Activated naive CD8-positive, alpha-beta T cell treated with anti-CD3 and anti-CD28 coated beads, Interleukin-2, amount 50 U/mL, for 16 hours (primary cell): ENCODE data around the gene GIMAP6.
"Not testable (repeated sequence)": the region's sequence is repeated elsewhere in the genome, so short reads cannot be mapped to it uniquely, and the experiment has no call there.

Source experiments
- DNase-seq: peaks from one replicate; pipeline ENCODE4 v3.0.0-alpha.2; 2020; ENCODE audit warnings: low read depth, low spot score

Gene GIMAP6

GRCh38 chr7:150631866-150632864 is at the start of gene GIMAP6:
TSS of gene GIMAP6 (minus strand) at chr7:150632385. CDS start at chr7:150630142, 2,243 bp downstream.
- DNase-seq, result peak; percentile 12

- DNase-seq, result not testable (repeated sequence)
These were observed 48.2 kb upstream of the GIMAP6 start for GRCh38 chr7:150680364-150680763.

- not testable (repeated sequence) for DNase-seq
These were observed 46.4 kb upstream of the GIMAP6 start for GRCh38 chr7:150678601-150679000.

- DNase-seq, result not testable (repeated sequence)
These were observed 44.7 kb upstream of the GIMAP6 start for GRCh38 chr7:150676854-150677253.

- not testable (repeated sequence) for DNase-seq
These were observed 44.1 kb upstream of the GIMAP6 start for GRCh38 chr7:150676276-150676675.

GRCh38 chr7:150675714-150676113 is 43.5 kb upstream of the GIMAP6 start:
- no peak for DNase-seq

- DNase-seq, result not testable (repeated sequence)
These were observed 39.8 kb upstream of the GIMAP6 start for GRCh38 chr7:150671798-150672585.

GRCh38 chr7:150668977-150669376 is 36.8 kb upstream of the GIMAP6 start:
- no peak for DNase-seq

GRCh38 chr7:150668472-150668911 is 36.3 kb upstream of the GIMAP6 start:
- peak; percentile 42 for DNase-seq

GRCh38 chr7:150666412-150666811 is 34.2 kb upstream of the GIMAP6 start:
- DNase-seq, result no peak

GRCh38 chr7:150665896-150666295 is 33.7 kb upstream of the GIMAP6 start:
- DNase-seq, result no peak

- DNase-seq, result no peak
These were observed 33.0 kb upstream of the GIMAP6 start for GRCh38 chr7:150665089-150665748.

GRCh38 chr7:150663802-150664494 is 31.8 kb upstream of the GIMAP6 start:
- no peak for DNase-seq

- DNase-seq, result not testable (repeated sequence)
These were observed 30.6 kb upstream of the GIMAP6 start for GRCh38 chr7:150662821-150663220.

GRCh38 chr7:150660939-150661613 is 28.9 kb upstream of the GIMAP6 start:
- no peak for DNase-seq

- DNase-seq, result no peak
These were observed 25.3 kb upstream of the GIMAP6 start for GRCh38 chr7:150657526-150657925.

GRCh38 chr7:150656047-150656446 is 23.9 kb upstream of the GIMAP6 start:
- DNase-seq, result no peak

- DNase-seq, result no peak
These were observed 22.5 kb upstream of the GIMAP6 start for GRCh38 chr7:150654692-150655091.

- no peak for DNase-seq
These were observed 16.8 kb upstream of the GIMAP6 start for GRCh38 chr7:150649080-150649385.

- DNase-seq, result no peak
These were observed 16.3 kb upstream of the GIMAP6 start for GRCh38 chr7:150648353-150649079.
